HCT116 (cell line): Measurements from ENCODE around the gene MMP26. TPM values are rescaled to one million over a fixed set of nuclear protein-coding genes. Genes with fewer than 3 reads are reported as not detected.

Experiments
- ATAC-seq: fragments of 200-7000 bp; cut with Tn5 transposase; 2 replicates; pipeline ENCODE4 v1.9.1; 2020; ENCODE audit warnings: mild to moderate bottlenecking, moderate library complexity
- BruUV-seq: library from RNA; stranded (reverse); fragments of 400-500 nt; replicated peaks from 2 replicates; lab custom pipeline; 2021; lab: Mats Ljungman, UMichigan
- CTCF ChIA-PET: fragments of 300-600 bp; sonication (Branson Sonifier 250); formaldehyde crosslinking; loops from one replicate; lab custom pipeline; 2021; ENCODE audit warnings: antibody characterized with exemption; lab: Charles Lee
- POLR2A ChIA-PET: fragments of 300-600, 350-600 bp; sonication (Branson Sonifier 250); formaldehyde crosslinking; loops from one replicate; lab custom pipeline; 2021; ENCODE audit warnings: antibody characterized with exemption; lab: Charles Lee
- RAD21 ChIA-PET, 2 experiments: fragments of 300-600 bp; sonication (Branson Sonifier 250); formaldehyde crosslinking; loops; one replicate each; lab custom pipeline; 2023; ENCODE audit warnings: low total read pairs in 2 of 2; ENCODE audit not compliant: uncharacterized antibody in 2 of 2, unreplicated experiment in 2 of 2, low non-redundant PET in 1 of 2; lab: Charles Lee
- DNase-seq: peaks from one replicate; pipeline ENCODE4 v3.0.0-alpha.2; 2010; ENCODE audit warnings: low read depth, low spot score
- H2AFZ ChIP-seq: fragments of 200-600 bp; shearing (Covaris generic), sonication (generic); 2 replicates; pipeline ENCODE4 v1.6.1; 2017; ENCODE audit warnings: low read depth, mixed run types, mixed read lengths, antibody characterized with exemption, low read length; ENCODE audit not compliant: poor library complexity, severe bottlenecking
- H3K27ac ChIP-seq: 2 replicates; pipeline ENCODE4 v1.5.1; 2012; ENCODE audit warnings: low read depth, low read length
- H3K27me3 ChIP-seq: fragments of 200-600 bp; sonication (generic); 2 replicates; pipeline ENCODE4 v1.6.1; 2016; ENCODE audit warnings: mixed run types, low read length, mixed read lengths; ENCODE audit not compliant: insufficient read depth
- H3K36me3 ChIP-seq, 2 experiments: fragments of 200-500 bp in 1 of 2; fragments of 200-600 bp in 1 of 2; sonication (Bioruptor generic) in 1 of 2; sonication (generic) in 1 of 2; 2 replicates each; pipeline versions ENCODE4 v1.5.1 to v1.6.1; 2014 to 2016; ENCODE audit warnings: low read length in 2 of 2, inconsistent platforms in 1 of 2, mixed read lengths in 1 of 2, mixed run types in 1 of 2; ENCODE audit not compliant: insufficient read depth in 2 of 2, control insufficient read depth in 1 of 2
- H3K4me1 ChIP-seq, 2 experiments: fragments of 200-600 bp in 1 of 2; sonication (generic) in 1 of 2; 2 replicates each; pipeline versions ENCODE4 v1.5.1 to v1.6.1; 2012 to 2017; ENCODE audit warnings: low read length in 2 of 2, inconsistent platforms in 1 of 2, mild to moderate bottlenecking in 1 of 2, mixed read lengths in 1 of 2, mixed run types in 1 of 2, moderate library complexity in 1 of 2; ENCODE audit not compliant: insufficient read depth in 2 of 2, control insufficient read depth in 1 of 2
- H3K4me2 ChIP-seq: fragments of 200-600 bp; sonication (generic); 2 replicates; pipeline ENCODE4 v1.6.1; 2017; ENCODE audit warnings: mixed run types, low read length, mixed read lengths
- H3K4me3 ChIP-seq, 2 experiments: fragments of 200-600 bp in 1 of 2; sonication (generic) in 1 of 2; replicated peaks in 1 of 2; 2 replicates each; pipeline ENCODE4 v1.5.1; 2011 to 2016; ENCODE audit warnings: low read length in 2 of 2, control low read depth in 1 of 2, low read depth in 1 of 2, mild to moderate bottlenecking in 1 of 2, mixed read lengths in 1 of 2, mixed run types in 1 of 2
- H3K79me2 ChIP-seq: fragments of 200-600 bp; sonication (generic); 2 replicates; pipeline ENCODE4 v1.6.1; 2017; ENCODE audit warnings: mild to moderate bottlenecking, mixed run types, low read length, moderate library complexity, mixed read lengths; ENCODE audit not compliant: insufficient read depth
- H3K9ac ChIP-seq: fragments of 200-600 bp; sonication (generic); 2 replicates; pipeline ENCODE4 v1.6.1; 2016; ENCODE audit warnings: low read length, mixed read lengths
- H3K9me2 ChIP-seq: fragments of 200-600 bp; sonication (generic), shearing (Covaris generic); 2 replicates; pipeline ENCODE4 v1.6.1; 2017; ENCODE audit warnings: mixed run types, mild to moderate bottlenecking, moderate library complexity; ENCODE audit not compliant: insufficient read depth
- H3K9me3 ChIP-seq, 2 experiments: fragments of 200-500 bp in 1 of 2; fragments of 200-600 bp in 1 of 2; sonication (Bioruptor generic) in 1 of 2; sonication (generic) in 1 of 2; 2 replicates each; pipeline ENCODE4 v1.6.1; 2014 to 2017; ENCODE audit warnings: low read length in 2 of 2, mixed read lengths in 2 of 2, inconsistent platforms in 1 of 2, low read depth in 1 of 2, mild to moderate bottlenecking in 1 of 2, mixed run types in 1 of 2, moderate library complexity in 1 of 2; ENCODE audit not compliant: control insufficient read depth in 1 of 2, insufficient read depth in 1 of 2
- H4K20me1 ChIP-seq: fragments of 200-600 bp; sonication (generic), shearing (Covaris generic); 2 replicates; pipeline ENCODE4 v1.6.1; 2017; ENCODE audit warnings: mixed run types, mild to moderate bottlenecking, moderate library complexity; ENCODE audit not compliant: insufficient read depth
- CBX3 ChIP-seq: IDR thresholded peaks from 2 replicates; pipeline ENCODE4 v1.6.1; 2012; ENCODE audit warnings: low read depth
- EGR1 ChIP-seq: IDR thresholded peaks from 2 replicates; pipeline ENCODE4 v1.6.1; 2012; ENCODE audit warnings: low read depth
- EZH2phosphoT487 ChIP-seq: fragments of 200-600 bp; IDR thresholded peaks from 2 replicates; pipeline ENCODE4 v1.6.1; 2018; ENCODE audit warnings: antibody characterized with exemption, borderline replicate concordance
- POLR2A ChIP-seq: IDR thresholded peaks from 2 replicates; pipeline ENCODE4 v1.7.0; 2011; ENCODE audit warnings: borderline replicate concordance; ENCODE audit not compliant: insufficient read depth, insufficient read length; ENCODE audit errors: extremely low read depth
- SIN3A ChIP-seq: IDR thresholded peaks from 2 replicates; pipeline ENCODE4 v1.6.1; 2012; ENCODE audit warnings: low read depth
- SRF ChIP-seq: IDR thresholded peaks from 2 replicates; pipeline ENCODE4 v1.6.1; 2012; ENCODE audit warnings: low read depth
- YY1 ChIP-seq: IDR thresholded peaks from 2 replicates; pipeline ENCODE4 v1.6.1; 2011; ENCODE audit warnings: low read length, low read depth, moderate library complexity, mild to moderate bottlenecking; ENCODE audit not compliant: insufficient replicate concordance; ENCODE audit errors: extremely low read depth
- ZBTB33 ChIP-seq: IDR thresholded peaks from 2 replicates; pipeline ENCODE4 v1.6.1; 2011; ENCODE audit warnings: mild to moderate bottlenecking, low read length, moderate library complexity; ENCODE audit not compliant: insufficient replicate concordance; ENCODE audit errors: extremely low read depth
- ZNF274 ChIP-seq: fragments of 200-500 bp; sonication (Bioruptor generic); IDR thresholded peaks from 2 replicates; pipeline ENCODE4 v1.6.1; 2014; ENCODE audit warnings: mild to moderate bottlenecking, low read depth, low read length, inconsistent platforms
- intact Hi-C: fragments of 100-400 bp; cut with micrococcal nuclease; formaldehyde crosslinking; loops from 2 replicates; pipeline ENCODE4 v1.10.0; 2022
- total RNA-seq: library from RNA; stranded (reverse); gene quantifications from one replicate; pipeline ENCODE4 v1.2.1, GENCODE V29; 2021; ENCODE audit not compliant: unreplicated experiment
- TF ChIP-seq, protein P1 (sequence below): IDR thresholded peaks from 2 replicates; pipeline ENCODE4 v1.6.1; 2012

The MMP26 gene
- total RNA-seq, 1 experiment from 2014 or later = not detected

DNA sequence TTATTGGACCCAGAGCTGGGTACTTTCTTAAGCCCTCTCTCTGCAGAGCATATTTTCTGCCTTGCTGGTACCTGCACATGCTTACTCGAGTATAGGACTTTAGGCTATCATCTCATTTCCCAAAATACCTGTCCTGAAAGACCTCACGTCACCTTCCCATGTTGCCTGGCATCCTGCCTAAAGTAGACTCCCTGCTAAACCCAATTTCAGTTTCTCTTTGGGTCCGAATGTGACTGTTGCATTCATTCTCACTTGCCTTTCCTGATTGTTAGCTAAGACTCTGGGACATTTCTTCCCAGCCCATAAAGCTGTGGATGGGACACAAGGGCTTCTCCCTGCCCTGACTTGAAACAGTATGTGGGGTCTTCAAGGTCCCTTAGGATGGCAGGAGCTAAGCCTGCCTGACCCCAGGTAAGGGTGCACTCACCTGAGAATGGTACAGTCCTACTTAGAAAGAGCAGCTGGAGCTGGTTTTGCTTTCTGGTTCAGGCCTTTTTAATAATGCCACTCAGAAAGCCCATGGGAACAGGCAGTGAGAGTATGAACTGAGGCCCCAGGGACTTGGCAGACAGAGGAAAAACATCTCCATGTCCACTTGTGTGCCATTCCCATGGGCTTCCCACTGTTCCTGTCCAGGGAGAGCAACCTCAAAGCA lies 19.8 kb upstream of the MMP26 start:
- Histone ChIP-seq H3K36me3 (no peaks in the 10 kb centered on the region), H3K4me2 (no peak overlapping the region), H2AFZ (no peak overlapping the region), H3K27me3 (peaks cover 45% of the 10 kb centered on the region; the same call in 1 of the 2 replicates), H3K27ac (no peak overlapping the region), H3K4me1 (no peaks in the 10 kb centered on the region)
- ChIA-PET RAD21 (no interaction called here), CTCF (no interaction called here)
- intact Hi-C loops = no loop called here
- ATAC-seq = no peak
- TF ChIP-seq POLR2A (no peak), ZBTB33 (no peak), SRF (no peak), EZH2phosphoT487 (no peak), ZNF274 (no peak), EGR1 (no peak), SIN3A (no peak), CBX3 (no peak), YY1 (no peak)
- TF ChIP-seq, protein P1, sequence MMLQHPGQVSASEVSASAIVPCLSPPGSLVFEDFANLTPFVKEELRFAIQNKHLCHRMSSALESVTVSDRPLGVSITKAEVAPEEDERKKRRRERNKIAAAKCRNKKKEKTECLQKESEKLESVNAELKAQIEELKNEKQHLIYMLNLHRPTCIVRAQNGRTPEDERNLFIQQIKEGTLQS = no peak
- TF ChIP-seq, all 23 proteins: peak for 0
- no peaks in the 10 kb centered on the region for H3K79me2 ChIP-seq
- no peaks in the 10 kb centered on the region for H3K9me2 ChIP-seq
- H4K20me1 ChIP-seq = no peaks in the 10 kb centered on the region
- no peaks in the 10 kb centered on the region for H3K9me3 ChIP-seq
- no peak overlapping the region for H3K4me3 ChIP-seq
- H3K9ac ChIP-seq = no peak overlapping the region
- POLR2A ChIA-PET = no interaction called here
- no TSS peak for BruUV-seq
- DNase-seq = no peak
